Choroid plexus epithelial cell (primary cell): ENCODE measurements around the gene YTHDF2.
"Not testable (repeated sequence)": the region's sequence is repeated elsewhere in the genome, so short reads cannot be mapped to it uniquely, and the experiment has no call there.

ENCODE experiments used
- DNase-seq: peaks from one replicate; pipeline ENCODE4 v3.0.0-alpha.2; 2010; ENCODE audit warnings: low read depth
- H3K4me3 ChIP-seq: 2 replicates; pipeline ENCODE4 v1.5.1; 2011; ENCODE audit warnings: low read depth, mild to moderate bottlenecking, control low read depth, low read length, moderate library complexity
- CTCF ChIP-seq: conservative IDR thresholded peaks from 2 replicates; pipeline ENCODE4 v1.5.1; 2011; ENCODE audit warnings: low read depth, mild to moderate bottlenecking, control low read depth, inconsistent platforms, low read length, moderate library complexity

Gene YTHDF2

GRCh38 chr1:28736450-28737306, at the start of gene YTHDF2:
Gene YTHDF2, plus strand, starts transcription at chr1:28736940. Its CDS starts 181 bp downstream, at chr1:28737121.
- peak; percentile 87 for TF ChIP-seq CTCF
- H3K4me3 ChIP-seq = peak within 1 kb of the TSS; percentile 90
- DNase-seq = peak; percentile 97

DNA sequence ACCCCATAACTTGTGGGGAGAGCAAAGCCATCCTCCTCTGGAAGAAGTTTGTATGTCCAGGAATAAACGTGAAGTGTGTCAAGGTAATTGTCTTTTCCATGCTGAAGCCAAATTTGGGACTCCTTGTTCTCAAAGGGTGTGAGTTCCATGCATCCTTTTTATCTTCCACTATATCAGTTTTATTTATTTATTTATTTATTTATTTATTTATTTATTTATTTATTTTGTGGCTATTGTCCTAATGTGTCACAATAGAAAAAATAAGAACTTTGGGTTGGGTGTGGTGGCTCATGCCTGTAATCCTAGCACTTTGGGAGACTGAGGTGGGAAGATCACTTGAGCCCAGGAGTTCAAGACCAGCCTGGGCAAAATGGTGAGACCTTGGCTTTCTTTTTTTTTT, 45.1 kb upstream of the YTHDF2 start:
- H3K4me3 ChIP-seq, DNase-seq: not testable (repeated sequence)

DNA sequence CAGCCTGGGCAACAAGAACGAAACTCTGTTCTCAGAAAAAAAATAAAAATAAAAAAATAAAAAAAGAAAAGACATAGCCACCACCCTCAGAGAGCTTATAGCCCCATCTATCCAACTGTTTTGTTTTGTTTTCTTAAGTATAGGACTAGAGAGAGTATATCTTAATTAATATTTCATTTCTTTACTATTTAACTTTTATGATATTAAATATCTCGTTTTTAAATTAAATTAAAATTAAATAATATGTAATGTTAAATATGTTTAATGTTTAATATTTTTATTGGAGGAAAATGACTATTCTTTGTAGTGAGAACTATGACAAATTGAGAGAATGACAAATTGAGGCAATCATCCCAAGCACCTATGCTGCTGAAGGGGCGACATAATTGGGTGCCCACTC, 33.1 kb upstream of the YTHDF2 start:
- no peak for DNase-seq
- H3K4me3 ChIP-seq = no peak overlapping the region
- no peak for TF ChIP-seq CTCF

GRCh38 chr1:28716336-28716735, 20.4 kb upstream of the YTHDF2 start:
- DNase-seq = no peak
- H3K4me3 ChIP-seq = no peak overlapping the region
- TF ChIP-seq CTCF = no peak

DNA sequence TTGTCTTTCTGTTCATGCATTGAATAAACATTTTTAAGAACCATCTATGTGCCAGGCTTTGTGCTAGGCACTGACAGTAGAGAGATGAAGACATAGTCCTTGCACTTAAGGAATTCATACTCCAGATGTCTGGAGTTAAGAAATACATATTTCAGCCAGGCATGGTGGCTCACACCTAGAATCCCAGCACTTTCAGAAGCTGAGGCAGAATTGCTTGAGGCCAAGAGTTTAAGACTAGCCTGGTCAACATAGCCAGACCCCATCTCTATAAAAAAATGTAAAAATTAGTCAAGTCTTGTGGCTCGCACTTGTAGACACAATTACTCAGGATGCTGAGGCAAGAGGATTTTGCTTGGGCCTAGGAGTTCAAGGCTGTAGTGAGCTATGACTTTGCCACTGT, 18.6 kb upstream of the YTHDF2 start:
- H3K4me3 ChIP-seq = no peak overlapping the region
- DNase-seq = no peak
- no peak for TF ChIP-seq CTCF

DNA sequence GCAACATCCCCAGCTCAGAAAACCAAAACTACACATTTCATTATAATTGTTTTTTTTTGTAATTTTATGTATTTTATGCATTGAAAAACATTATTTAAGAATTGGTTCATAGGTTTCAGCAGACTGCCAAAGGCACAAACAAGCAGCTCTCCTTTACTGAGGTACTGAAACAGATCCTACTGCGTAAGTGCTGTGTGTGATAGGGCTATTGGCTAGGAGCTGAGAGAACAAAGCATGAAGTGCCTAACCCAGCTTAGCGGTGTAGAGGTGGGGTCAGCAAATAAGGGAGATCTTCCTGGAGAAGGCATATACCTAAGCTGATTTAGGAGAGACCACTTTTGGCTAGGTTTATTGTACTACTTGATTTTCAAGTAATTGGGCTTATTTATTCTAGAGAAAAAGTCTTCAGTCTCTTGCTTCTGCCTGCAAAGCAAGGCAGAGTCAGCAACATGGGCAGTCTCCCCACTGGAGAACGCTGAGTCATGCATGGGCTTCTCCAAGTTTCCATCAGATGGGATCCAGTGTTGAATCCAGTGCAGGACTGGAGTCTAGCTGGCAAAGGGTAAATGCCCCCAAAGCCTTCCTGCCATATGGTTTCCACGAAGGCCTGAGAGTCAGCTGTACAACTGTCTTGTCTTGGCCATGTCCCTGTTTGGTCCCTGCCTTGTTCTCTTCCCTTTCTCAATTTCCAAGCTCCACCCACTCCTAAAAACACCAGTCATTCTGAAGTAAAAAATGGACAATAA, 18.0 kb upstream of the YTHDF2 start:
- DNase-seq = peak; percentile 61
- H3K4me3 ChIP-seq = no peak overlapping the region
- TF ChIP-seq CTCF = no peak

GRCh38 chr1:28719332-28719619, 17.5 kb upstream of the YTHDF2 start:
- no peak for TF ChIP-seq CTCF
- DNase-seq = no peak
- no peak overlapping the region for H3K4me3 ChIP-seq
